NOMO-1 treated with DMSO at 0.1 percent for 48 hours (cell line): Measurements from ENCODE around the gene DHRS4.
"Not testable (repeated sequence)": the region's sequence is repeated elsewhere in the genome, so short reads cannot be mapped to it uniquely, and the experiment has no call there.

Source experiments
- DNase-seq: peaks from one replicate; lab custom pipeline; 2025; ENCODE audit not compliant: unreplicated experiment; lab: John Stamatoyannopoulos, UW

The DHRS4 gene

DNA sequence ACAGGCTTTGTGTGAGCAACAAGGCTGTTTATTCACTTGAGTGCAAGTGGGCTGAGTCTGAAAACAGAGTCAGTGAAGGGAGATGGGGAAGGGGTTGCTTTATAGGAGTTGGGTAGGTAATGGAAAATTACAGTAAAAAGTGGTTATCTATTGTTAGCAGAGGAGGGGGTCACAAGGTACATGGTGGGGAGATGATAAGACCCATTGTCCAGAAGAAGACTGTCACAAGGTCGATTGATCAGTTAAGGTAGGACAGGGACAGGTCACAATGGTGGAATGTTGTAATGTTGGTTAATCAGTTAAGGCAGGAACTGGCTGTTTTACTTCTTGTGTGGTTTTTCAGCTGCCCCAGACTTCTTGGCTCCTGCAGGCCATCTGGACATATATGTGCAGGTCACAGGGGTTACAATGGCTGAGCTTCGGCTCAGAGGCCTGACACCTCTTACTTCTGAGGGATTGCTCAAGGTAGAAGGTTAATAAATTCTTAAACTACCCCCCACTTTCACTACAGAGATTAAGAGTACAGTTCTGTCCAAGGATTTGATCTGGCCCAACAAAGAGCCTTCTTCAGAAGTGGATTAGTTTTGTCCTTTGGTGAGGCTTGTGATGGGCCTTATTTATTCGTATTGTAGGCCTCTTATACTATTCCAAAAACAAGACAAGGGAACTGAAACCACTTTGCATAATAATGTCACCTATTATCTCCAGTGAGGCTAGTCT lies 13.8 kb upstream of the DHRS4 start:
- DNase-seq: no peak

- DNase-seq: no peak
Observed at GRCh38 chr14:23941230-23941629, 12.3 kb upstream of the DHRS4 start.

- DNase-seq: no peak
Observed at GRCh38 chr14:23941669-23942068, 11.9 kb upstream of the DHRS4 start.

GRCh38 chr14:23942587-23942986 lies 11.0 kb upstream of the DHRS4 start:
- DNase-seq: no peak

- not testable (repeated sequence) for DNase-seq
Observed at GRCh38 chr14:23949069-23949468, 4.5 kb upstream of the DHRS4 start.

DNA sequence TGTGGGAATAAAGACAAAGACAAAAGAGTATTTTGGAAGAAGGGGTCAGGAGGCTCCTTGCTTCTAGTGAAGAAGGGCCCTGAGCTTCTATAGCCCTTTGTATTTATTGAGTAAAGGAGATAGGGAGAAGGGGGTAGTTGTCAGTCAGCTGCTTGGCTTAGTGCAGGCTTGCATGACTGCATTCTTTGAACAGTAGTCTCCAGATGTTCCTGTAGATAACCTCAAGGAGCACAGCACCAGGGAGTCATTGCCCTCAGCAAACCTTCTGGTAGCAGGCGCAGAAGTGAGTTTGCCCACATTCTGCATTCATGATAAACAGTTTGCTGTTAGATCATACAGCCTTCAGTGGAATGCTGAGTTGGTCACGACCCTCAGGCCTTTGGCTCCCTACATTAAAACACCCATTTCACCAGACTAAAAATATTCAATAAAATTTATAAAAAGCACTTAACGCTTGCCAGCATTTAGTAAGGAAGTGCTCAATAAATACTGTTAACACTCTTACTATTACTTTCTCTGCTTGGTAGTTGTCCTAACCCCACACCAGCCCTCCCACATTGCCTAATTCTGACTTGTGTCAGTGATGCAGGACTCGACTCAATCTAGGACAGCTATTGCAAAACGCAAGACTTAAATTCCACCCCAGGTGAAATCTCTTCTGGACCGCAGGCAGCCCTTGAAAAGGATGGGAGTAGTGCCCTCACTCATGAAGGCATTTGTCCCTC lies 3.0 kb upstream of the DHRS4 start:
- DNase-seq: no peak

GRCh38 chr14:23951136-23951466 lies 2.5 kb upstream of the DHRS4 start:
- DNase-seq: not testable (repeated sequence)

GRCh38 chr14:23951590-23952201 lies 1.9 kb upstream of the DHRS4 start:
- DNase-seq: no peak

DNA sequence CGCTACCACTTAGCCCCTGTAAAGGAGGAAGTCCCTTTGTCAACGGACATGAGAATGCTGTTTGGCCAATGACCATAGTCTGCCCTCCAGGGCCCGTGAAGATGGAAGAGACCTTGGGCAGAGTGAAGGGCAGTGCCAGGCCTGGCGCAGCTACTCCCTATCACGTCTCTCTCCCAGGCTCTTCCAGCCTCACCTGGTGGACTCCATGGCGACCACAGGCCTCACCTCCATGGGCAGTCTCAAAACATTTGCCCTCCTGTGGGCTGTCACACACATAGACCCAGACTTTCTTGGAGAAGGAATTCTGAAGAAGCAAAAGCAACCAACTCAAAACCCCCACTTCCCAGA lies 480 bp upstream of the DHRS4 start:
- DNase-seq: not testable (repeated sequence)

GRCh38 chr14:23954279-23954614 lies 677 bp downstream of the DHRS4 start:
- not testable (repeated sequence) for DNase-seq

DNA sequence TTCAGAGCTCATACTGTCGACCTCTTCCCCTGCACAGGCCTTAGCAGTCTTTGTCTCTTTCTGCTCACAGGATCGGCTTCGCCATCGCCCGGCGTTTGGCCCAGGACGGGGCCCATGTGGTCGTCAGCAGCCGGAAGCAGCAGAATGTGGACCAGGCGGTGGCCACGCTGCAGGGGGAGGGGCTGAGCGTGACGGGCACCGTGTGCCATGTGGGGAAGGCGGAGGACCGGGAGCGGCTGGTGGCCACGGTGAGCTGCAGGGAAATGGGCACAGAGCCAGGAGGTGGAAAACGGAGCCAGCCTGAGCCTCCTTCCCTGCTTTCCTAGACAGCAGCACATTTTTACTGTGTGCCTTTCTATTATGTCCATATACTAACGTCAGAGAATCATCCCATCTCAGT lies 1.4 kb downstream of the DHRS4 start:
- not testable (repeated sequence) for DNase-seq

DNA sequence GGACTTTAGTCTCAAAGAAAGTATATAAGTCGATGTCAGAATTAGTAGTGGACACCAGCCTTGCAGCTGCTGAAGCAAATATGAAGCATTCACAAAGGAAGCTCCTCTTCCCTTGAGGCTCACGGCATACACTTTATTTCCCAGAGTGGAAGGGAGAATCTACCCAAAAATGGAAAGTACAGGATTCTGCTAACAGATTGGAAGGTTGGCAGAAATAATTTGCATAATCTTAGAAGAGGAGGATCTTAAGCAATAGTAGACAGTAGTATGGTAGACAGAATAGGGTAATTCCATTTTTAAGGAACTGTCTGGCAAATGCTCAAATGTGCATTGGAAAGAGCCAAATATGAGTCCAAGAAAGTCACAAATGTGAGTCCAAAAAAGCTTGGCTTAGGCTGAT lies 2.2 kb downstream of the DHRS4 start:
- DNase-seq: not testable (repeated sequence)

DNA sequence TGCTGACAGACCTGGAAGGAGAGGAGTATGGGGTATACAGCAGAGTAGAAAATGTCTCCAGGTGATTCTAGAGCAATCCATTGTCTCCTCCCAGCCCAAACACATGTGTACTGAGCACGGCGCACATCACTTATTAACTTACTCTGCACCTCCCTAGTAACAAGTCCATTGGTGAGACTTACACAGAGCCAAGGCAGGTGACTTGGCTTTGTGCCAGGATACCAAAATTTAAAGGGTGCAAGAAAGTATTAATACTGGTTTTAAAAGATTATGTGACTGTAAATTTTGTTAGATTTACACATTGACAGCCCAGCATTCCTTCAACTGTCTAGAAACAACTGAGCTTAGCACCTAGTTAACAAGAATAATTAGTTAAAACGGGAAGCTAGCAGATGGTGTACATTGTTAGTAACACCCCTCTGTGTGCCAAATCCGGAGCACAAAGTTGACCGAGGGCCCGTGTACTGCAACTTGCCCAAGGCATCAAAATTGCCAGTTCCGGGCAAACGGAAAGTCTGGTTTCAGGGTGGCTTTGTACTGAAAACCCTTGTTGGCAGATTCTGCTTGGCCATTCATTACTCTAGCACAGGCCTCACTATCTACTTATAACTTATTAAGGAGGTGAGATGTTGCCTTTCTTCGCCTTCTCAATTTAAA lies 4.5 kb downstream of the DHRS4 start:
- DNase-seq: not testable (repeated sequence)

DNA sequence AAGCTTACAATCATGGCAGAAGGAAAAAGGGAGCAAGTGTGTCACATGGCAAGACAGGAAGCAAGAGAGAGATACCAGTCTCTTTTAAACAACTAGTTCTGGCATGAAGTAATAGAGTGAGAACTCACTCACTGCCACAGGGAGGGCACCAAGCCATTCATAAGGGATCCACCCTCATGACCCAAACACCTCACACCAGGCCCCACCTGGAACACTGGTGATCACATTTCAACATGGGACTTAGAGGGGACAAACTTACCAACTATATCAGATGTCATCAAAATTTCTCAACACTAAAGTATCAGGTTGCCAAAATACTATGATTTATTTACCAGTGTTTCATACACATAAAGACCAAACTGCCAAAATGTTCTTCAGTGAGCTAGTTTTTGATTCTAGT lies 7.3 kb downstream of the DHRS4 start:
- DNase-seq: not testable (repeated sequence)

DNA sequence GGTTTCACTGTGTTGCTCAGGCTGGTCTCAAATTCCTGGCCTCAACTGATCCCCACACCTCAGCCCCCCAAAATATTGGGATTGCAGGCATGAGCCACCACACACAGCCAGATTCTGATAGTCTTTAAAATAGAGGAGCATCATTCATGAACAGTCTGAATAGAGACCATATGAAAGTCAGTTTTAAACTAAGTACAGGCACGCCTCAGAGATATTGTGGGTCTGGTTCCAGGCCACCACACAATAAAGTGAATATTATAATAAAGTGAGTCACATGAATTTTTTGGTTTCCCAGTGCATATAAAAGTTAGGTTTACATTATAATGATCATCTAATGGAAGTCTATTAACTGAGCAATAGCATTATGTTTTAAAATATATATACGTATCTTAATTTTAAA lies 8.1 kb downstream of the DHRS4 start:
- not testable (repeated sequence) for DNase-seq

GRCh38 chr14:23969130-23969480 lies 15.5 kb downstream of the DHRS4 start:
- DNase-seq: not testable (repeated sequence)

- DNase-seq: not testable (repeated sequence)
Observed at GRCh38 chr14:23969481-23970282, 16.1 kb downstream of the DHRS4 start.

- not testable (repeated sequence) for DNase-seq
Observed at GRCh38 chr14:23970283-23970659, 16.7 kb downstream of the DHRS4 start.

- not testable (repeated sequence) for DNase-seq
Observed at GRCh38 chr14:23973178-23973577, 19.6 kb downstream of the DHRS4 start.

- not testable (repeated sequence) for DNase-seq
Observed at GRCh38 chr14:23974041-23974440, 20.5 kb downstream of the DHRS4 start.

DNA sequence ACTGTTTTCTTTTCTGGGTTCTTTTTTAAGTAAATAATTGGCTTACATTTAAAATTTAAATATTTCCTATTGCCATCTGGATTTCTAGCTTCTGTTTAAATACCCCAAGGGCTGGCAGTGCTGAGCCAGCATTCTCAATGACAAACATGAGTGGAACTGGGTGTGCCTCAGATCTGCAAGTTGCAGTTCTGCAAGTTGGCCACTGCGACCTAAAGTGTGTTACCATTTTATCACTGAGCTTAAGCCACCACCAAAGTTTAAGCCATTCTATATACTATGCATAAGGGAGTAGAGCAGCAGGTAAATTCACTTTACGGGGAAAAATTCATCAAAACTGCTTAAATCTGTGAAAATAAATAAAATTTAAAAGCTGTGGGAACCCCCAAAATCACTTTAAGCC lies 23.6 kb downstream of the DHRS4 start:
- DNase-seq: not testable (repeated sequence)
